A673 (cell line): Measurements from ENCODE around the gene BUB1B. TPM values are rescaled to one million over a fixed set of nuclear protein-coding genes. Genes with fewer than 3 reads are reported as not detected.

Experiments
- BruUV-seq: library from RNA; stranded (reverse); fragments of 400-500 nt; replicated peaks from 2 replicates; lab custom pipeline; 2021; lab: Mats Ljungman, UMichigan
- CTCF ChIA-PET: fragments of 300-600 bp; sonication (Branson Sonifier 250); formaldehyde crosslinking; loops from one replicate; lab custom pipeline; 2022; ENCODE audit warnings: antibody characterized with exemption; lab: Charles Lee
- POLR2A ChIA-PET: fragments of 300-600 bp; sonication (Branson Sonifier 250); formaldehyde crosslinking; loops from one replicate; lab custom pipeline; 2022; ENCODE audit warnings: antibody characterized with exemption; ENCODE audit not compliant: low non-redundant PET; lab: Charles Lee
- DNase-seq: peaks from one replicate; pipeline ENCODE4 v3.0.0-alpha.2; 2015; ENCODE audit warnings: low spot score
- H3K27ac ChIP-seq: fragments of 200-600 bp; sonication (generic); 2 replicates; pipeline ENCODE4 v1.5.1; 2016; ENCODE audit warnings: mixed run types, low read depth, mild to moderate bottlenecking, mixed read lengths, antibody characterized with exemption, low read length; ENCODE audit not compliant: poor library complexity, severe bottlenecking
- H3K27me3 ChIP-seq: fragments of 200-600 bp; sonication (generic); replicated peaks from 2 replicates; pipeline ENCODE4 v1.6.1; 2017; ENCODE audit warnings: mixed run types, low read depth, mild to moderate bottlenecking, mixed read lengths, antibody characterized with exemption, low read length; ENCODE audit not compliant: insufficient read depth, poor library complexity
- H3K36me3 ChIP-seq: fragments of 200-600 bp; sonication (generic); 2 replicates; pipeline ENCODE4 v1.6.1; 2016; ENCODE audit warnings: mixed run types, mild to moderate bottlenecking, mixed read lengths, antibody characterized with exemption, low read length; ENCODE audit not compliant: insufficient read depth, poor library complexity, severe bottlenecking
- H3K4me1 ChIP-seq: fragments of 200-600 bp; sonication (generic); 2 replicates; pipeline ENCODE4 v1.6.1; 2017; ENCODE audit warnings: mixed run types, mild to moderate bottlenecking, mixed read lengths, antibody characterized with exemption, low read length; ENCODE audit not compliant: insufficient read depth, poor library complexity, severe bottlenecking
- H3K4me3 ChIP-seq: fragments of 200-600 bp; sonication (generic); 2 replicates; pipeline ENCODE4 v1.5.1; 2016; ENCODE audit warnings: low read depth, mixed run types, mild to moderate bottlenecking, mixed read lengths, low read length; ENCODE audit not compliant: poor library complexity, severe bottlenecking
- H3K9me3 ChIP-seq: fragments of 200-600 bp; sonication (generic); 2 replicates; pipeline ENCODE4 v1.6.1; 2016; ENCODE audit warnings: mixed run types, low read depth, mild to moderate bottlenecking, mixed read lengths, antibody characterized with exemption, low read length; ENCODE audit not compliant: poor library complexity, severe bottlenecking
- CTCF ChIP-seq: fragments of 300-800, 200-600 bp; sonication (generic); conservative IDR thresholded peaks from 2 replicates; pipeline ENCODE4 v1.5.1; 2017; ENCODE audit warnings: low read depth, mild to moderate bottlenecking, antibody characterized with exemption, low read length, moderate library complexity, mixed read lengths
- EZH2 ChIP-seq: fragments of 200-600 bp; sonication (generic); IDR thresholded peaks from 2 replicates; pipeline ENCODE4 v1.6.1; 2017; ENCODE audit warnings: borderline replicate concordance, low read depth, mild to moderate bottlenecking, mixed read lengths, antibody characterized with exemption, low read length; ENCODE audit not compliant: poor library complexity, severe bottlenecking
- intact Hi-C: fragments of 100-400 bp; cut with micrococcal nuclease; formaldehyde crosslinking; loops from one replicate; pipeline ENCODE4 v1.10.0; 2022; ENCODE audit not compliant: unreplicated experiment
- total RNA-seq: library from RNA; stranded (reverse); gene quantifications from 2 replicates; pipeline ENCODE4 v1.2.3, GENCODE V29; 2021

BUB1B gene
- total RNA-seq, 1 experiment from 2014 or later: 196 TPM

DNA sequence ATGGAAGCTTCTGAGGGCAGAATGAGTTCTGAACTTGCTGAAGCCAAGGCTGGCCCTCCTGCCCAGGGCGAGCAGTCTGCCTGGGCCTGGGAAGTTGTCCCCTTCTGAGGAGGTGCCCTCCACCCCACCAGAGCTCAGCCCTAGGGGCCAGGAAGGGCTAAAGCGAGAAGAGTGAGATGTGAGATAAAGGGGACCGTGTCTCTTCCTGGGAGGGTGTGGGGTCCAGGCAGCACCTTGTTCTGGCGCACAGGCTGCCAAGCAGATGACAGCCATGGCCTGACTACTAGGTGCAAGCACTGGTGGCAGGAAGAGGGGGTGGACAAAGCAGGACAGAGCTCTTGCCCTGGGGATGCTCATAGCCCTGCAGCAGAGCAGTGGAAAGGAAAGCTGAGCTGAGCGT, 81.7 kb downstream of the BUB1B start:
- TF ChIP-seq EZH2 (no peak), CTCF (no peak)
- Histone ChIP-seq H3K9me3 (no peaks in the 10 kb centered on the region), H3K36me3 (no peaks in the 10 kb centered on the region), H3K4me3 (no peak overlapping the region), H3K27me3 (no peaks in the 10 kb centered on the region), H3K27ac (no peak overlapping the region), H3K4me1 (peaks cover 9% of the 10 kb centered on the region)
- intact Hi-C loops: no loop called here
- BruUV-seq: no TSS peak
- no peak for DNase-seq
- ChIA-PET POLR2A (no interaction called here), CTCF (interaction anchor here (0.9 kb wide), 1 partner anchor 32 kb away, joined by 4 read pairs; no protein-coding TSS in a partner anchor)

DNA sequence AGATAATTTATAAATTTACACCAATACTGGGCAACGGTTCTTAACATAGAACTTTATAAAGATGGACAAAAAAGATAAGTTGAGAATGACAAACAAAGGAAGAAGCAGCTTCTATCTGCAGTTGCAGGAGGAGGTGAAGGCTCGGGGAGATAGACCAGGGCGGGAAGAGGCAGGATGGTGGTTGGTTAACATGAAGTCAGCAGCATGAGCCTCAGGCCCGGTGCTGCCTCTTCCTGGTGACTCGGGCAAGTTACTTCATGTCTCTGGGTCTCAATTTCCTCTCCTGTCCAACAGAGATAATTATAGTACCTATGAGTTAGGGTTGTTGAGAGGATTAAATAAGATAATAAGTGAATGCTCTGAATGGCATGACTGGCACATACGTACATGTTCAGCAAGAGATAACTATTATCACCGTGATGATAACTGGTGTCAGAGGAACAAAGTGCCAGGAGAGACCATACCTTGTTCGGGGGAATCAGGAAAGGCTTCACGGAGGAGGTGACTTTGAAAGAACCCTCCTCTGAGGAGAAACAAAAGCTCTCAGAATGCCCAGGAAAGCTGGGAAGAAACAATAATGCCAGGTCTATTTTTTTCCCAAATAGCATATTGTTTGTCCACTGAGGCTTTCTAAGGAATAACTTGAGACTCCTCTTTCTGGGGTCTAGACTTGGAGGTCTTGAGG, 82.4 kb downstream of the BUB1B start:
- no TSS peak for BruUV-seq
- DNase-seq: no peak
- TF ChIP-seq EZH2 (no peak), CTCF (no peak)
- Histone ChIP-seq H3K27me3 (no peaks in the 10 kb centered on the region), H3K4me3 (no peak overlapping the region), H3K4me1 (peaks cover 9% of the 10 kb centered on the region), H3K9me3 (no peaks in the 10 kb centered on the region), H3K27ac (no peak overlapping the region), H3K36me3 (no peaks in the 10 kb centered on the region)
- CTCF ChIA-PET: interaction anchor here (0.9 kb wide), 1 partner anchor 31 kb away, joined by 4 read pairs; no protein-coding TSS in a partner anchor
- intact Hi-C loops: no loop called here
- POLR2A ChIA-PET: no interaction called here

- Histone ChIP-seq H3K4me3 (no peak overlapping the region), H3K27me3 (no peaks in the 10 kb centered on the region), H3K27ac (no peak overlapping the region), H3K36me3 (no peaks in the 10 kb centered on the region), H3K4me1 (no peaks in the 10 kb centered on the region), H3K9me3 (no peaks in the 10 kb centered on the region)
- intact Hi-C loops: no loop called here
- TF ChIP-seq EZH2: no peak
- TF ChIP-seq CTCF: no peak
- ChIA-PET POLR2A (no interaction called here), CTCF (no interaction called here)
- no peak for DNase-seq
- no TSS peak for BruUV-seq
Measured at GRCh38 chr15:40244961-40245523, 84.2 kb downstream of the BUB1B start.
